Keratinocyte (primary cell): Measurements from ENCODE around the gene ZNF688. TPM values are rescaled to one million over a fixed set of nuclear protein-coding genes. Genes with fewer than 3 reads are reported as not detected.

Source experiments
- DNase-seq: peaks from one replicate; pipeline ENCODE4 v3.0.0-alpha.2; 2011; ENCODE audit warnings: low read depth, missing footprints, low spot score
- FAIRE-seq: peaks from 2 replicates; lab custom pipeline; 2011; peaks lifted over from hg19 to GRCh38; lab: Jason Lieb, UNC
- H2AFZ ChIP-seq: 2 replicates; pipeline ENCODE4 v1.6.0; 2012; ENCODE audit warnings: low read length, control low read depth, inconsistent platforms; ENCODE audit not compliant: control insufficient read depth
- H3K27ac ChIP-seq: 2 replicates; pipeline ENCODE4 v1.5.1; 2011; ENCODE audit warnings: low read length; ENCODE audit not compliant: control insufficient read depth, insufficient read depth
- H3K27me3 ChIP-seq: 3 replicates; pipeline ENCODE4 v1.6.0; 2011; ENCODE audit warnings: low read length; ENCODE audit not compliant: control insufficient read depth, insufficient read depth; ENCODE audit errors: extremely low read depth
- H3K36me3 ChIP-seq, 2 experiments: 2 replicates in 1 of 2; 3 replicates in 1 of 2; pipeline ENCODE4 v1.5.1; 2011; ENCODE audit warnings: low read length in 2 of 2, mild to moderate bottlenecking in 1 of 2; ENCODE audit not compliant: control insufficient read depth in 2 of 2, insufficient read depth in 2 of 2; ENCODE audit errors: extremely low read depth in 1 of 2
- H3K4me1 ChIP-seq: 3 replicates; pipeline ENCODE4 v1.5.1; 2011; ENCODE audit warnings: low read length; ENCODE audit not compliant: control insufficient read depth, insufficient read depth; ENCODE audit errors: extremely low read depth
- H3K4me2 ChIP-seq: 3 replicates; pipeline ENCODE4 v1.6.0; 2011; ENCODE audit warnings: low read depth, low read length; ENCODE audit not compliant: control insufficient read depth, insufficient read depth; ENCODE audit errors: extremely low read depth
- H3K4me3 ChIP-seq, 3 experiments: fragments of 200-600 bp in 1 of 3; sonication (generic) in 1 of 3; 2 replicates in 2 of 3; 3 replicates in 1 of 3; pipeline ENCODE4 v1.5.1; 2011 to 2016; ENCODE audit warnings: low read length in 3 of 3, mild to moderate bottlenecking in 3 of 3, control low read depth in 2 of 3, inconsistent platforms in 1 of 3, low read depth in 1 of 3, mixed read lengths in 1 of 3, mixed run types in 1 of 3, moderate library complexity in 1 of 3; ENCODE audit not compliant: control insufficient read depth in 2 of 3, insufficient read depth in 2 of 3; ENCODE audit errors: extremely low read depth in 1 of 3
- H3K79me2 ChIP-seq: 2 replicates; pipeline ENCODE4 v1.6.0; 2012; ENCODE audit warnings: low read length; ENCODE audit not compliant: control insufficient read depth, insufficient read depth
- H3K9ac ChIP-seq: 3 replicates; pipeline ENCODE4 v1.6.0; 2011; ENCODE audit warnings: low read length; ENCODE audit not compliant: control insufficient read depth, insufficient read depth; ENCODE audit errors: extremely low read depth
- H3K9me1 ChIP-seq: 3 replicates; pipeline ENCODE4 v1.6.0; 2011; ENCODE audit warnings: low read length; ENCODE audit not compliant: control insufficient read depth, insufficient read depth; ENCODE audit errors: extremely low read depth
- H3K9me3 ChIP-seq: 2 replicates; pipeline ENCODE4 v1.5.1; 2012; ENCODE audit warnings: low read depth, low read length; ENCODE audit not compliant: control insufficient read depth
- H4K20me1 ChIP-seq: 3 replicates; pipeline ENCODE4 v1.6.0; 2011; ENCODE audit warnings: low read length; ENCODE audit not compliant: control insufficient read depth, insufficient read depth; ENCODE audit errors: extremely low read depth
- CTCF ChIP-seq, 3 experiments: IDR thresholded peaks in 1 of 3; conservative IDR thresholded peaks in 1 of 3; optimal IDR thresholded peaks in 1 of 3; 2 replicates in 2 of 3; 3 replicates in 1 of 3; pipeline versions ENCODE3 to v1.5.1; 2011; ENCODE audit warnings: low read length in 3 of 3, mild to moderate bottlenecking in 3 of 3, moderate library complexity in 2 of 3, control low read depth in 1 of 3, inconsistent platforms in 1 of 3; ENCODE audit not compliant: insufficient read depth in 2 of 3; ENCODE audit errors: extremely low read depth in 1 of 3
- EZH2 ChIP-seq: IDR thresholded peaks from one replicate; pipeline ENCODE4 v1.6.1; 2012; ENCODE audit warnings: inconsistent platforms, mild to moderate bottlenecking, low read length, moderate library complexity
- dilution Hi-C: fragments of 300-500 bp; cut with MboI; formaldehyde crosslinking; loops from one replicate; pipeline ENCODE4 v1.7.0; 2020; ENCODE audit warnings: low sequenced_read_pairs; ENCODE audit not compliant: extremely low pct_ligation_motif_present
- polyA plus RNA-seq, 5 experiments: library from polyadenylated mRNA; depleted of rRNA in 3 of 5; stranded (reverse) in 3 of 5; stranded (forward) in 1 of 5; unstranded in 1 of 5; fragments of >200 nt; gene quantifications; 1 replicate in 1 of 5; 2 replicates in 3 of 5; 3 replicates in 1 of 5; pipeline versions ENCODE4 v1.2.1 to v1.2.3, GENCODE V29; 2011 to 2012; ENCODE audit warnings: missing spikeins in 2 of 5, low read depth in 1 of 5, low replicate concordance in 1 of 5

Gene ZNF688
- polyA plus RNA-seq, 1 donor (not counting 4 experiments of a cell fraction or from before 2014, with no cell fraction given) = 4.9 TPM

- dilution Hi-C loops = no loop called here
- no peaks in the 10 kb centered on the region for H3K27me3 ChIP-seq
- no peaks in the 10 kb centered on the region for H3K9me1 ChIP-seq
- H3K4me2 ChIP-seq = no peak overlapping the region
- TF ChIP-seq CTCF (optimal IDR thresholded peaks at IDR 0.05 in 1 of 3, IDR thresholded peaks at IDR 0.05 in 1 of 3, conservative IDR thresholded peaks at IDR 0.05 in 1 of 3; ENCODE audit: extremely low read depth in 1 of 3, insufficient read depth in 2 of 3, low read length in 3 of 3) (no peak), EZH2 (no peak)
- no peaks in the 10 kb centered on the region for H4K20me1 ChIP-seq
- H3K4me3 ChIP-seq = no peak overlapping the region
- no peaks in the 10 kb centered on the region for H3K9me3 ChIP-seq
- H3K27ac ChIP-seq = no peak overlapping the region
- H3K4me1 ChIP-seq = peaks cover 14% of the 10 kb centered on the region
- DNase-seq (no peak), FAIRE-seq (no peak)
- H2AFZ ChIP-seq = no peak overlapping the region
- H3K79me2 ChIP-seq = no peaks in the 10 kb centered on the region
- no peak overlapping the region for H3K9ac ChIP-seq
- peaks cover 10 to 13% of the 10 kb centered on the region in 2 experiments for H3K36me3 ChIP-seq
These were observed 32.4 kb upstream of the ZNF688 start for GRCh38 chr16:30603945-30604315.

- H3K27ac ChIP-seq = no peak overlapping the region
- no peak for FAIRE-seq
These were observed 31.2 kb upstream of the ZNF688 start for GRCh38 chr16:30602616-30603277.

More at GRCh38 chr16:30602616-30603277, 31.2 kb upstream of the ZNF688 start:
- Histone ChIP-seq H4K20me1 (no peaks in the 10 kb centered on the region), H3K9me3 (no peaks in the 10 kb centered on the region), H3K27me3 (no peaks in the 10 kb centered on the region), H3K9ac (peak overlapping the region; percentile 24), H3K79me2 (no peaks in the 10 kb centered on the region), H3K36me3 (peaks cover 10% of the 10 kb centered on the region in 2 experiments), H3K4me1 (peaks cover 14% of the 10 kb centered on the region), H3K4me2 (peak overlapping the region; percentile 1), H3K4me3 (no peak overlapping the region), H2AFZ (no peak overlapping the region), H3K9me1 (no peaks in the 10 kb centered on the region)
- no peak for DNase-seq
- no peak for TF ChIP-seq CTCF (optimal IDR thresholded peaks at IDR 0.05 in 1 of 3, IDR thresholded peaks at IDR 0.05 in 1 of 3, conservative IDR thresholded peaks at IDR 0.05 in 1 of 3; ENCODE audit: extremely low read depth in 1 of 3, insufficient read depth in 2 of 3, low read length in 3 of 3)
- no peak for TF ChIP-seq EZH2
- dilution Hi-C loops = no loop called here
